HCT116 (cell line): ENCODE results near the gene HIP1R.

Source experiments
- EZH2 ChIP-seq: fragments of 200-600 bp; sonication (generic); IDR thresholded peaks from 2 replicates; pipeline ENCODE4 v1.6.1; 2017; ENCODE audit warnings: antibody characterized with exemption, mixed run types
- JUND ChIP-seq: IDR thresholded peaks from 2 replicates; pipeline ENCODE4 v1.6.1; 2012
- MAX ChIP-seq: IDR thresholded peaks from 2 replicates; pipeline ENCODE4 v1.6.1; 2012
- RAD21 ChIP-seq: IDR thresholded peaks from 2 replicates; pipeline ENCODE4 v1.6.1; 2012; ENCODE audit warnings: low read depth, mild to moderate bottlenecking
- SRF ChIP-seq: IDR thresholded peaks from 2 replicates; pipeline ENCODE4 v1.6.1; 2012; ENCODE audit warnings: low read depth
- TCF7L2 ChIP-seq: IDR thresholded peaks from 2 replicates; pipeline ENCODE4 v1.7.0; 2011; ENCODE audit warnings: borderline replicate concordance, inconsistent platforms; ENCODE audit not compliant: insufficient read depth, insufficient read length; ENCODE audit errors: extremely low read depth
- YY1 ChIP-seq: IDR thresholded peaks from 2 replicates; pipeline ENCODE4 v1.6.1; 2011; ENCODE audit warnings: low read length, low read depth, moderate library complexity, mild to moderate bottlenecking; ENCODE audit not compliant: insufficient replicate concordance; ENCODE audit errors: extremely low read depth
- ZFX ChIP-seq: fragments of 450-650 bp; IDR thresholded peaks from 2 replicates; pipeline ENCODE4 v1.6.1; 2017
- ZNF274 ChIP-seq: fragments of 200-500 bp; sonication (Bioruptor generic); IDR thresholded peaks from 2 replicates; pipeline ENCODE4 v1.6.1; 2014; ENCODE audit warnings: mild to moderate bottlenecking, low read depth, low read length, inconsistent platforms
- TF ChIP-seq, protein P1 (sequence below), 3 experiments: fragments of 200-600 bp in 1 of 3; sonication (generic) in 1 of 3; IDR thresholded peaks in 2 of 3; conservative IDR thresholded peaks in 1 of 3; 2 replicates each; pipeline ENCODE4 v1.5.1; 2012 to 2017; ENCODE audit warnings: low read depth in 2 of 3, low read length in 2 of 3, antibody characterized with exemption in 1 of 3, borderline replicate concordance in 1 of 3, control low read depth in 1 of 3, mild to moderate bottlenecking in 1 of 3, mixed read lengths in 1 of 3, mixed run types in 1 of 3, moderate library complexity in 1 of 3; ENCODE audit not compliant: insufficient read depth in 1 of 3

DNA sequence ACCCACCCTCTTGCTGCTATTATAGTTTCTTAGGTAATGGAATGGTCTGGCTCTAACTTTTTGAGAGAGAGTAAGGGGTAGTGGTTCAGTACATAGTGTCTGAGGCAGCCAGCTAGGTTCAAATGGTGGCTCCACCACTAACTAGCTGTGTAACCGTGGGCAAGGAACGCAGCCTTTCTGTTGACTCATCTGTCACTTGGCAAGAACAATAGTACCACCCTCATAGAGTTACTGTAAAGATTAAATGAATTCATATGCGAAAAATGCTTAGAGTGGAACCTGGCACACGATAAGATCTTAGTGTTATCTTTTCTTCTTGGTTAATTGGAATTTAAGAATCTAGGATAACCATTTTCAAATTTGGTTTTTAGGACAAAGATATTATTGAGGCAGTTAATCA lies 46.9 kb upstream of the HIP1R start:
- TF ChIP-seq JUND, result no peak
- TF ChIP-seq, protein P1, sequence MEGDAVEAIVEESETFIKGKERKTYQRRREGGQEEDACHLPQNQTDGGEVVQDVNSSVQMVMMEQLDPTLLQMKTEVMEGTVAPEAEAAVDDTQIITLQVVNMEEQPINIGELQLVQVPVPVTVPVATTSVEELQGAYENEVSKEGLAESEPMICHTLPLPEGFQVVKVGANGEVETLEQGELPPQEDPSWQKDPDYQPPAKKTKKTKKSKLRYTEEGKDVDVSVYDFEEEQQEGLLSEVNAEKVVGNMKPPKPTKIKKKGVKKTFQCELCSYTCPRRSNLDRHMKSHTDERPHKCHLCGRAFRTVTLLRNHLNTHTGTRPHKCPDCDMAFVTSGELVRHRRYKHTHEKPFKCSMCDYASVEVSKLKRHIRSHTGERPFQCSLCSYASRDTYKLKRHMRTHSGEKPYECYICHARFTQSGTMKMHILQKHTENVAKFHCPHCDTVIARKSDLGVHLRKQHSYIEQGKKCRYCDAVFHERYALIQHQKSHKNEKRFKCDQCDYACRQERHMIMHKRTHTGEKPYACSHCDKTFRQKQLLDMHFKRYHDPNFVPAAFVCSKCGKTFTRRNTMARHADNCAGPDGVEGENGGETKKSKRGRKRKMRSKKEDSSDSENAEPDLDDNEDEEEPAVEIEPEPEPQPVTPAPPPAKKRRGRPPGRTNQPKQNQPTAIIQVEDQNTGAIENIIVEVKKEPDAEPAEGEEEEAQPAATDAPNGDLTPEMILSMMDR (IDR thresholded peaks at IDR 0.05 in 2 of 3, conservative IDR thresholded peaks at IDR 0.05 in 1 of 3; ENCODE audit: borderline replicate concordance in 1 of 3, insufficient read depth in 1 of 3, low read depth in 2 of 3, low read length in 2 of 3), result no peak
- TF ChIP-seq SRF, result no peak
- no peak for TF ChIP-seq ZNF274
- no peak for TF ChIP-seq ZFX
- no peak for TF ChIP-seq RAD21
- no peak for TF ChIP-seq YY1
- no peak for TF ChIP-seq EZH2
- TF ChIP-seq TCF7L2, result no peak
- no peak for TF ChIP-seq MAX
